Suprapubic skin (tissue), 4 donors: ENCODE data around the gene DSC1.

ENCODE experiments used
- CTCF ChIP-seq, 2 donors: fragments of 200-600 bp in 1 of 2; fragments of 450-650 bp in 1 of 2; sonication (generic) in 1 of 2; IDR thresholded peaks; one replicate each; pipeline ENCODE4 v1.5.1; 2016 to 2019; ENCODE audit warnings: antibody characterized with exemption in 2 of 2, mild to moderate bottlenecking in 1 of 2, moderate library complexity in 1 of 2
- EP300 ChIP-seq: sonication (generic); formaldehyde crosslinking; IDR thresholded peaks from one replicate; pipeline ENCODE4 v1.6.1; 2017; ENCODE audit warnings: antibody characterized with exemption
- POLR2A ChIP-seq, 2 donors: fragments of 450-650 bp; IDR thresholded peaks; one replicate each; pipeline ENCODE4 v1.6.1; 2017; ENCODE audit warnings: antibody characterized with exemption in 2 of 2, mild to moderate bottlenecking in 2 of 2, moderate library complexity in 2 of 2
- POLR2AphosphoS5 ChIP-seq, 3 donors: sonication (generic); formaldehyde crosslinking; IDR thresholded peaks; one replicate each; pipeline ENCODE4 v1.6.1; 2017; ENCODE audit warnings: antibody characterized with exemption in 3 of 3

- TF ChIP-seq POLR2A (IDR thresholded peaks at IDR 0.05) (no peak), CTCF (IDR thresholded peaks at IDR 0.05) (no peak), POLR2AphosphoS5 (IDR thresholded peaks at IDR 0.05) (no peak), EP300 (no peak)
Observed at GRCh38 chr18:31209041-31209440, 46.4 kb upstream of the DSC1 start.
